Femur (tissue), 1 donor: Measurements from ENCODE around the gene DBN1.

Experiments
- DNase-seq: peaks from one replicate; pipeline ENCODE4 v3.0.0-alpha.2; 2017

DBN1 gene

DNA sequence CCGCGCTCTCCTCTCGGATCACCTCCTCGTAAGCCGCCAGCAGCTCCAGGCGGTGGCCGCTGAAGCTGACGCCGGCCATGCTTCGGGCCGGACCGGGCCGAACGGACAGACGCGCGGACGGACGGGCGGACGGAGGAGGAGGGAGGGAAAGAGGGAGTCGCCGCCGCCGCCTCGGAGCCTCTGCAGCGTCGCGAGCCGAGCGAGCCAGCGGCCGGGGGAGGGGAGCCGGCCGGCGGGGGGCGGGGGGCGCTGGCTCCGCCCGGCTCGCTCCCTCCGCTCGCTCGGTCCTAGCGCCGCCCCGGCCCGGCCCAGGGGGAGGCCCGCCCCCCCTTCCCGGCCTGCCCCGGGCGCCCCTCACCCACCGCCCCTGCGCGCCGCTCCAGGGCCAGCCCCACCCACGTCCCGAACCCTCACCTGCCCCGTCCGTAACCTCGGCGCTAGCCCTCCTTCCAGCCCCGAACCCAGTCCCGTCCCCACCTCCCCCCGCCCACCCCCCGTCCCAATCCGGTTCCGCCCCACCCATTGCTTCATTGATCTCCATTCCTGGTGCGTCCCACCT lies at the start of gene DBN1:
Gene DBN1 (minus strand): TSS at position 192 of the 559 bp plus-strand sequence. CDS start 113 bp downstream, at position 79.
- peak; percentile 76 for DNase-seq

DNA sequence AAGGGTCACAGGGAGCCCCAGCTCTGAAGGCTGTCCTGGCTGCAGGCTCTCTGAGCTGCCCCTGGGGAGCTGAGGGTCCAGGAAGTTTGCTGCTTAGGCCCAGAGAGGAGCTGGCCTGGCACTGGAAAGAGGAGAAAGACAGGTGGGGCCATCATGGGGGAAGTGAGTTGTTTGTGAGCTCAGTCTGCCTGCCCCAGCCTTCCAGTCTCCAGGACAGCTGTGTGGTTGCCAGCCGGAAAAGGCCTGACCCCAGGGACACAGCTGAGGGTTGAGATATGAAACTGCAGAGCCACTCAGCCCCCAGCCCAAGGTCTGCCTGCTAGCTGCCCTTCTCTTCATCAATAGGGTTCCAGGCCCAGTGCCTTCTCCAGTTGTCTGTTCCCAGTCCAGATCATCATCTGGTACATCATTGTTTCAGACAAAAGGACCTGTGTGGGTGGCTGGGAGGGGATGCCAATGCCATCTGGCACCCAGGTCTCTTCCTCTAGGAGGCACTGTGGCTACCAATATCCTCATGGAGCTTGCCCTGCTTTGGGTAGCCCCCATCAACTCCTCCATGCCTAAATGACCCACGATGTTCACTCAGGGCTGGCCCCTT lies 47.6 kb upstream of the DBN1 start:
- DNase-seq, result no peak

DNA sequence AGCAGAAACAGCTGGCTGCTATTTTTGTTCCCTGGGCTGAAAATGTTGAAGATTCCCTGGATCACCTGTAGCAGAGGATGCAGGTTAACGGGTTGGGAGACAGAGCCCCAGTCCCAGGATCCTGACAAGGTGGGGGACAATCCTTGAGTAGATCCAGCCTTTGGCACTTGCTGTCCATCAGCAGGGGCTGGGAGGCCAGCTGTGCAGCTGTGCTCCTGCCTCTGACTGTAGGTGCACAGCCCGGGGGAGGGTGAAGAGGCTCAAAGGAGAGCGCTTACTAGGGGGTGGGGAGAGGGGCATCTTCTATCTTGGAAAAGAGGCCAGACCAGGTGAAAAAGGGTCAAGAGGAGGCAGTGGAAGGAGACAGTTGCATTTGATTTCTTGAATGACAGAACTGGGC lies 46.8 kb upstream of the DBN1 start:
- DNase-seq, result no peak

DNA sequence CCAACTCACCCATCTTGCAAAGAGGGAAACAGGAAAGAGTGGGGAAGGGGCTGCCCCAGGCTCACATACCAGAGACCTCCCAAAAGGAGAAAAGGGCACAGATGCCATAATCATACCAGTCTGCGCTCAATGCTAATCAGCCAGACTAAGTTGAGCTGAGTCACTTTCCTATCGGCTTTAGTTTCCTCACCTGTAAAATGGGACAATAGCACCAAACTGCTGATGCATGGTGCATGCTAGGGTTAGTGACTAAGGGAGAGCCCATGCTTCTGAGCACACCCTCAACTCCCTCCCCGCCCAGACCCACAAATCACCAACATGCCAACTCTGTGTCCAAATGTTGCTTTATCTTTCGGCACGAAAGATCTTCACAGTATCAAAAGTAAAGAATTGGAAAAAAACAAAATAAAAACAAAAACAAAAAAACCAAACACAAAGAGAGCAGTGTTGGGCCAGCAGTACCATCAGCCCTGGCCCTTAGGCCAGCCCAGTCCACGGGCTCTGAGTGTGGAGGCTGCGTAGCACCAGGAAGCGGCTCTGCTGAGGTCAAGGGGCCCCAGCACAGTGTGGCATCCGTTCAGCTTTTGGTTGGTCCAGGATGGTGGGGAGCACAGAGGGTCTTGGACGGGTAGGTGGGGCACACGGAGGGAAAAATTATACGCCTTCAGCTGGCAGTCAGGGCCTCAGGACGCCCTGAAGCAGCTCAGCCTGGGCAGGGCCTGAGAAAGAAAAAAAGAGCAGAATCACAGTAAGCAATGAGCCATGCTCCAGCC lies 46.2 kb upstream of the DBN1 start:
- no peak for DNase-seq

DNA sequence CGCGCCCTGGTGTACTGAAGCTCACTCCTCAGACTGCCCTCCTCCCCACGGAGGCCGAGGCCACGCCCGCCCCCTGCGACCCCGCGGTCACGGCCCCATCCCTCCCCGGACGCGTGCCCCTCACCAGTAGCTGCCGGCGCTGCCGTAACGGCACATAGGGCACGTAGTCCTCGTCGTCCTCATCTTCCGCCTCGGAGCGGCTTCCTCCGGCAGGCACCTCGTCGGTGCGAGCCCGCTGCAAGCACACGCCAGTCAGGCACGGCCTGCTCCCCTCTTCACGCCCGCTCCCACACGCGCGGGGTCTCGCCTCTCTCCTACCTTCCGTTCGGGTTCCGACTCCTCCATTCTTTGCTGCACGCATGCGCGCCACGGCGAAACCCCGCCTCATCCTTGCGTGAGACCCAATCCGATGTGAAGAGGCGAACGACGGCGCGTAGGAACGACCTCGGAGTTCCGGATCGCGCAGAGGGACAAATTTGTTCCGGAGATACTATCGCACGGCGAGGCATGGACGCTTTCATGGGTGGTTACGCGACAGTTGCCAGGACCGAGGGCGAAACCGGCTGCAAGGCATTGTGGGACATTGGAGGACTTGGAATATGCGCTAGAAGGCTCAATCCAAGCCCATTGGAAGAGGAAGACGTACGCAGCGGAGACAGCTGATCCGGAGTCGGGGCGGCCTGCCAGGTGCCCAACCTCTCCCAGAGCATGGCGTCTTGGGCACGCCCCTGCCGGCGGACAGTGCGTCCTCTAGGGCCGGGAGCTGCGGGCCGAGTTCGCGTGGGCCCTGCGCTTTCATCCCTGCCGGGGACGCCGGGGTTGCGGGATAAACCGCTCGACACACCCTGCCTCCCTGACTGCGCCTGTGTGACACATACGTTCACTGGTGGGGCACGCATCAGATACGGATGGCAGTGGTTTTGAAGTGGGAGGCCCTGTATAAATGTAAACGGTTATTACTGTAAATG lies 43.5 kb upstream of the DBN1 start, which contains the start of gene DDX41:
Gene DDX41 (minus strand): TSS at position 361 of the 968 bp plus-strand sequence. CDS start 16 bp downstream, at position 345.
- DNase-seq, result peak; percentile 99

DNA sequence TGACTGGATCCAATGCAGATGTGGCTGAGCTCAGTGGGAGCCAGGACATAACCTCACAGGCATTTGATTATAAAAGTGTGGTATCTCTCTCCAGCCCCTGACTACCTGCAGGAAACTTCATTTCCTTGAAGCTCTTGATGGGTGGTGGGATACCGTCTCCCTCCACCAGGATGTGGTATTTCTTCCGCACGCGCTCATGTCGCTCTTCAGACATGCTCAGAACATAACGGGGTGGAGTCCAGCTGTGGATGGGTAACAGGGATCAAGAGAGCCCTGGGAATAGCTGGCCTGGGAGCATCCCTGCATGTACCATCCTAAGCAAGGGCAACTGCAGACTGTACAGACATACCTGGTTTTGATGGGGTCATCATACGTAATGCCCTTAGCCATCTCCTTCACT lies 42.1 kb upstream of the DBN1 start:
- no peak for DNase-seq

DNA sequence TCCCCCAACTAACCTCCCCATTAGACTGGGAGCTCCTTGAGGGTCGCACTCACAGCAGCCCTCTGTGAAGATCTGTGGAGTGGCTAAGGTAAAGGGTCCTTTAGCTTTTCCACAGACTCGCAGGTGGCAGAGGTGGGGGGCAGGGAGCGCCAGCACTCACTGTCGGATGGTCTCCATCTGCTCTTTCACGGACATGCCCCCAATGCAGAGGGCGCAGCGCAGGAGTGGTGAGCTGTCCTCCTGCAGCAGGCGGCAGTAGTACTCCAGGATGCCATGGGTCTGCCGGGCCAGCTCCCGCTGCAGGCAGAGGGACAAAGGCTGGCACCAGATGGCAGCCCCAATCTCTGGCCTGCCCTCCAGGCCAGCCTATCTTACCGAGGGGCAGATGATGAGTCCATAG lies 41.1 kb upstream of the DBN1 start:
- DNase-seq, result no peak

DNA sequence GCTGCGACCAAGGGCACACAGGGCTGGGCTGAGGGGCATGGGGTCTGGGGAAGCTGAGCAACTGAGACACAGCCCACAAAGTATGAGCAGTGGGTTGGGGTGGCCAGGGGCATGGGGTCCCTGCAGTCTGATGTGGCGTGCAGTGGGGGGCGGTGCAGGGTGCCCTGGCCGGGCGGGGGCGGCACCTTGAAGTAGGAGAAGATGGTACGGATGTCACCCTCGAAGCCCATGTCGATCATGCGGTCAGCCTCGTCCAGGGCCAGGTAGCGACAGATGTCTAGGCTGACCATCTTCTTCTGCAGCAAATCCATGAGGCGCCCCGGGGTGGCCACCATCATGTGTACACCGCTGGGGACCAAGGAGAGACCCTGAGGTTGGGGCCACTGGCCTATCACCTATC lies 40.1 kb upstream of the DBN1 start:
- DNase-seq, result no peak

DNA sequence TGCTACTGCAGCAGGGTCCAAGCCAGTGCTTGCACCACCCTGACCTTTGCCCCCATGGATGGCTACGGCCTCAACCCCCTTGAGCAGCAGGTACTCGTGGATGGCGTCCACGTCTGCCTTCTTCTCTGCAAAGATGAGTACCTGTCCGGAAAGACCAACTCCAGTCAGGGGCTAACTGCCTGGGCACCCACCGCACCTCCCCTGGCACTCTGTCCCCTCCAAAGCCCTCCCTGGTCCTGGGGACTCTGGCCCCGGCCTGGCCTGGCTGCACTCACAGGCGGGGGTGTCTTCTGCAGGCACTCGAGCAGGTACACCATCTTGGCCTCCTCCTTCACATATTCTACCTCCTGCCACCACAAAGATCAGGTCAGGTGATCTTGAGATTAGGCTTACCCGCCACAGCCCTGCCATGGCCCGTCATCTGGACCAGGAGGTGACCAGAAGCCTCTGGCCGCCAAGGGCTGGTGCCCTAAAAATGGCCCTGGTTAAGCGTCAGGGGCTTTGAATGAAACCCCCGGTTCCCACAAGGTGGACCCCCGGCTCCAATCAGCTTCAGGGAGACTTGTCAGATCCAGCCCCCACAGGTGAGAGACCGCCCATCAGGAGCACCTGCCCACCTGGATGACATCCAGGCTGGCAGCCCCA lies 39.4 kb upstream of the DBN1 start:
- DNase-seq, result no peak

DNA sequence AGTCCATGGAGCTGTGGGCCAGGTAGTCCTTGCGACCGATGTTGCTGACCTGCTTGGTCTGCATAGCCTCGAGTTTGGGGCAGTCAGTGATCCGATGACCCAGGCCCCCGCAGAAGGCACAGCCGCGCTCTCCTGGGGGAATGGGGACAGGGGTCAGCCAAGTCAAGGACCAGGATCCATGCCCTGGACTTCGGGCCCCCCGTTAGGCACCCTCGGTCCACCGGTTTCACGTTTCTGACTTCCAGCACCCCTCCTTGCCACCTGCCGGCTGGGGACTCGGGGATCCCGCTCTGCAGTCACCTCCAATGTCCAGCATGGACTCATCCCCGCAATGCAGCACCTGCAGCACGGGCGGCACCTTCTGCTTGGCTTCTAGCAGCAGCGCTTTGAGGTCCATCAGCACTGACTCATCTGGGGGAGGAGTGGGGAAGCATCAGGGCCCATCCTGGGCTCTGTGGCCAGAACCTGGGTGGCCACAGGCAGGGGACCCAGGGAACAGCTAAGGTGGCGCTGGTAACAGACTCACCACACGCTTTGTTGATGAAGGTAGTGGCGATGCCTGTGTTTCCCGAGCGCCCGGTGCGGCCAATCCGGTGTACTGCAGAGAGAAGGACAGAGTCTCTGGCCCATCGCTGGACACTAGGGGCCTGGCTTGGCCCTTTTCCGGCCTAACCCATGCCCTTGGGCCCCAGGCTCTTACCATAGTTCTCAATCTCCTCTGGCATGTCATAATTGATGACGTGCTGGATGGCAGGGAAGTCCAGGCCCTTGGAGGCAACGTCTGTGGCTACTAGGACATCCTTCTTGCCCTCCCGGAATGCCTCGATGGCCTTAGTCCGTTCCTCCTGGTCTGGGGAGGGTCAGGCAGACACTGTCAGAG lies 38.6 kb upstream of the DBN1 start:
- no peak for DNase-seq

DNA sequence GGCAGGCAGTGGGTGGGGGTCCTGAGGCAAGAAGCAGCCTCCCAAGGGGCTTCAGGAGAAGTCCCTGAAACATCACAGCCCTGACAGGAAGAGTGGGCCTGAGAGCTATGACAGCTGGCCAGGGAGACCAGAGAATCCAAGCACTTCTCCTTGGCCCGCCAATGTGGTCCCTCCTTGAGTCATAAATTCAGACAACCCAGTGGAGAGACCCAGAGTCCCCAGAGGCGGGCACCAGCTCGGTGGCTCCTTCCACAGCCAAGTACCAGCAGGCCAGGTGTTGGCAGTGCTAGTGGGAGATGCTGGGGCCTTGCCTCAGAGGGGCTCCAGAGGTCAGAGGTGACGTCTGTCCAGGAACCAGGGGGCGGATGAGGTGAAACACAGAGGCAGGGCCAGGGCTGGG lies 37.7 kb upstream of the DBN1 start:
- DNase-seq, result no peak

DNA sequence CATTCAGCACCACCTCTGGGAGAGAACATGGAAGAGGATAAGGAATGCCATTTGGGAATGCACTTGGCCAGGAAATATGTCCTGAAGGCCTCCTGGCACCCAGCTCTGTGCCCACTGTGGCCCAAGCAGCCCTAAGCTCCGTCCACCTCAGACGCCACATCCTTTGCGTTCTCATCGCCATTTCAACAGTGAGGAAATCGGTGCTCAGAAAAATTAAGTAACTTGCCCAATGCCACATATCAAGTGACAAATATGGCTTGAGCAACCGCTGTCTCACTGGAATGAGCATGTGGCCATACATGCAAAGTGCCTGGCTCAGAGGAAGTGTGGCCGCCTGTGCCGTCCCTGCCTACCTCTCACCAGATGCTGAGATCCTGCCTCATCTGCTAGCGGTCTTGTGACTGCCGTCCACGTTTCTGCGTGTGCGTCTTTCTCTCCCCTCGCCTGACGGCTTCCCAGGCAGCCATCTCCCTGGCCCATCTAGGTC lies 37.2 kb upstream of the DBN1 start:
- no peak for DNase-seq

DNA sequence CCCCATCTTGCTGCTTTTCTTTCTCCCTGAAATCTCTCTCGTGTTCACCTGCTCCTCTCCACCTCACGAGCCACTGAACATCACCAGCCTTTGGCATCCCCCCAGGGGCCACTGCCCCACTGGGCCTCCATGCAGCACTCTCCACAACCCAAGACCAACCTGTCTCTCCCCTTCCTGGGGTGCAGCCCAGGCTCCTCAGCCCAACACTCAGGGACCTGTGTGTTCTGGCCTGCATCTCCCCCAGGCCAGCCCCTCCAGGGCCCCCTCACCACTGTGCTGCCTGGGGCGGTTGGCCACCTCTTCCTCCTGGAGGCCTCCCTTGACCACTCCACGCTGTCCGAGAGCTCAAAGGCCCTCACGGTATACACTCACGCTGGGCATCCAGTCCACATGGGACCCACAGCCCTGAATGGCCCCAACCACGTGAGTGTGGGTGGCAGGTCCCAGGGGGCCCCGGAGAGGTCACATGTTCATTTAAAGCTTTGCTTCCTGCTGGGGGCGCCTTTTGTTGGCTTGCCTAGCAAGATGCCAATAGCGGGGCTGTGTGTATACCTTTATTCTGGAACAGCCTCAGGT lies 36.6 kb upstream of the DBN1 start:
- DNase-seq, result no peak

DNA sequence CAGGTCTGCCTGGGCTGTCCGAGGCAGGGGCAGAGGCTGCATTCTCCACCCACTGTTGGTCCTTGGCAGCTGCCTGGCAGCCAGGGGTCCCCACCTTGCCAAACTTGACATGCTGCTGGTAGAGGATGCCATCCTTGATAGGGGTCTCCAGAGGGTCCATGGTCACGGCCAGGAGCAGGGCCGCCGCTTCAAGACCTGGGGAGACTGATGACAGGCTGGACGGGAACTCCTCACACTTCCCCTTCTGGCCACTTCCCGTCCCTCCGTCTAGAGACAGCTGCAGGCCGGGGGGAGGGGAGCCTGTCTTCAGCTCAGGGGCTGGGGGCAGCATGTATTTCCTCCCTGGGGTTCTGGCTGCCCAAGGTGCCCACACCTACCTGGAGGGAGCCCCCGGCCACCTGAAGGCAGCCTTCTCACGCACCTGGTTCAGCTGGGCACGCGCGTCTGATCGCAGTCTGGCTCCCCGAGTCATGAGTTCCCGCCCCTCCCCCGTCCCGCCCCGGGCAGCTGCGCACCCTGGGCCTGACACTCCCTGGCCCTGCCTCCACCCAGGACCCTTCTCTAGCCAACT lies 36.0 kb upstream of the DBN1 start, which contains the start of gene DOK3:
Gene DOK3 (minus strand): TSS at position 446 of the 571 bp plus-strand sequence. CDS start 286 bp downstream, at position 160.
- DNase-seq, result no peak

DNA sequence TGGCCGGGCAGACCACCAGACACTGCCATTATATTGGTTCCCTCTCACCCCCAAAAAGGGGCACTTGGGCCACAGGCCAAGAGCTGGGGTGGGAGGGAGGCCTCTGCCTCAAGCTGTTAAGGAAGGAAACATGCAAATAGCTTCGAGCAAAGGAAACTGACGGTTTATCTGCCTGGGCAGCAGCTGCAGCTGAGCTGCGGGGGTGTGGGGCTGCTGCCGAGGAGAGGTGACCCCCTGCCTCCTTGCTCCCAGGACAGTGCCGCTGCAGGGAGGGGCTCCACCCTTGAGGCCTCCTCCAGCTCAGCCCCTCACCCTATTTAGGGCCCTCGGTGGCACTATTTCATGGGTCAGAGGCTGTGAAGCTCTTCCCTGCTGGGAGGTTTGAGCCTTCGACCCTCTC lies 35.4 kb upstream of the DBN1 start:
- no peak for DNase-seq

DNA sequence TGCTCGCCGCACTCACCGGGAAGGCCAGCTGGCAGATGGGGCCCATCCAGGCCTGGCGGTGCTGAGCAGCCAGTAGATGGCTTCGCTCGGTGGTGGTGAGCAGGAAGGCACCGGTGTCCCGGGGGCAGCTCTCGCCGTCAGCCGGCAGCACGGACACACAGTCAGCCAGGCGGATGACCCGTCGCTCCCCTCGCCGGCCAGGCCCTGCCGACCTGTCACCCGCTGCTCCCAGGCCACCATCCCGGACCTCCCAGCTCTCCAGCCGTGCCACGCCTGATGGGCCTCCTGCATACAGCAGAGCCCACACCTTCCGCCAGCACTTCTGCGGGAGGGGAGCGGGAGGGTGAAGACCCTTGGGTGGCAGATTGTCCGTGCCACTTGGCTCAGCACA lies 34.8 kb upstream of the DBN1 start:
- no peak for DNase-seq

DNA sequence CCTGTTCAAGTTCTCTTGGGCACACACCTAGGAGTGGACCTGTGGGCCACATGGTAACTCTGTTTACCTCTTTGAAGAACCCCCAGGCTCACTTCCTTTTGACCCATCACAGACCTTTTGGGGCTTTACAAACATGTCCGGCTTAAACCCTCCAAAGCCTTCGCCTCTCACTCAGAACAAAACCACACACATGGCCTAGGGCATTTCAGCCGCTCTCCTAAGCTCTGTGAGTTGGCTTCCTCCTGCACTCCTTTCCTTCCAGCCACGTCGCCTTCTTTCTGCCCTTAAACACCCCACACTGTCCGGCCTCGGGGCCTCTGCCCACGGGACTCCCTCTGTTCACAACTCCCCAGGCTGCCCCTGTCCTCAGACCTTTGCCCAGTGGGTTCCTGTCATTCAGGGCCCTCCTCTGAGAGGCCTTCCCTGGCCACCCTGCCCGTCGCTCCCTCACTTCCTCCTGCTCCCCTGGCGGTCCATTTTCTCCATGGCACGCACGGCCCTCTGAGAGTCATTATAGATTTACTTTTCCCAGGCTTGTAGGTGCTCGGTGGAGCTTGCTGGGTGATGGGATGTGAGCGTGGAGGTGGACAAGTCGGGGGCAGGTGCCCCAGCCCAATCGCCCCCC lies 34.3 kb upstream of the DBN1 start:
- DNase-seq, result no peak

DNA sequence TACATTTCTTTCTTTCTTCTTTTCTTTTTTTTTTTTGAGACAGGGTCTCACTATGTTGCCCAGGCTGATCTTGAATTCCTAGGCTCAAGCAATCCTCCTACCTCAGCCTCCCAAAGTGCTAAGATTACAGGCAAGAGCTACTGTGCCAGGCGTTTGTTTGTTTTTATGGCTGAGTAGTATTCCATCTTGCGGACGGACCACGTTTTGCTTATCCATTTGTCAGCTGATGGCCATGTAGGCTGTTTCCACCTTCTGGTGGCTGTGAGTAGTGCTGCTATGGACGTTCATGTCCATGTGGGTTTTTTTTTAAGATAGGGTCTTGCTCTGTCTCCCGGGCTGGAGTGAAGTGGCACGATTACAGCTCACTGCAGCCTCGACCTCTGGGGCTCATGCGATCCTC lies 33.7 kb upstream of the DBN1 start:
- DNase-seq, result no peak

DNA sequence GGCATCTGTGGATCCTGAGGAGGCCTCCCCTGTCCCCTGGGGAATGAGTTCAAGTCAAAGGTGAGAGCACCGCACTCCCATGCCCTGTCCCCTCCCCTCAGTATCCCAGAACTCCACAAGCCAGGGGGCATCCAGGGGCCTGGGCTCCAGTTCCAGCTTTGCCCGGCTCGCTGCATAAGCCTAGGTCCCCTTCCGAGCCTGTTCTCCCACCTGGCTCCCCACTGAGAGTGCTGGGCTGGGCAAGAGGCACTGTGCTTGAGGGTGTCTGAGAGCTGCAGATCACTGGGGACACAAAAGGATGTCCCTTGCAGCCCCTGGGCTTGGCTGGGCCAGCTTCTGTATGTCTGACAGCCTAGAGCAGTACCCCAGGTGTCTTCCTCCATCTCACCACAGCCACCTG lies 31.6 kb upstream of the DBN1 start:
- no peak for DNase-seq
